ENCODE measurements around the gene EVA1B.

The EVA1B gene

DNA sequence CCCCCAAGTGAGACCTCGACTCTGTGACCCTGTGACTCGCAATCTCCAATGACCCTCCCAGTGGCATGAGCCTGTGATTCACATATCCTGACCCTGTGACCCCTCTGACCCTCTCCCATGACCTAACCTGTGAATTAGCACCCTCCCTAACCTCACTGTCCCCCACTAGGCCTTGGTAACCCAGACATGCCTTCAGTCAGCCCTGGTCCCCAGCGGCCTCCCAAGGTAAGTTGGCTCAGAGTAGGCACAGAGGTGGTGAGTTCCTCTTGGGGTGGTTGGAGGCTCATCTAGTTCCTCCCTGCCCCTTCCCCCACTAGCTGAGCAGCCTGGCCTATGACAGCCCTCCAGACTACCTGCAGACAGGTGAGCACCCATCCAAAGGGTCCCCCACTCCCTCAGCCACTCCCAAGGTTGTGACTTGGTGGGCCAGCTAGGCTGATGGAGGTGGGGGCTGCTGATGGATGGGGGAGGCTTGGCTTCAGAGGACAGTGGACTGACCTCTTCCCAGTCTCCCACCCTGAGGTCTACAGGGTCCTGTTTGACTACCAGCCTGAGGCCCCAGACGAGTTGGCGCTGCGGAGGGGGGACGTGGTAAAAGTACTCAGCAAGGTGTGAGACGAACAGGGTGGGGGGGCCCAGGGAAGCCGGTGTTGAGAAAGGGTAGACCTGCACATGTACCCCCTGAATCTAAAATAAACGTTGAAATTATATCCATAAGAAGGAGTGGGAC is 15.7 kb downstream of the EVA1B start:
- DNase-seq: no peak

DNA sequence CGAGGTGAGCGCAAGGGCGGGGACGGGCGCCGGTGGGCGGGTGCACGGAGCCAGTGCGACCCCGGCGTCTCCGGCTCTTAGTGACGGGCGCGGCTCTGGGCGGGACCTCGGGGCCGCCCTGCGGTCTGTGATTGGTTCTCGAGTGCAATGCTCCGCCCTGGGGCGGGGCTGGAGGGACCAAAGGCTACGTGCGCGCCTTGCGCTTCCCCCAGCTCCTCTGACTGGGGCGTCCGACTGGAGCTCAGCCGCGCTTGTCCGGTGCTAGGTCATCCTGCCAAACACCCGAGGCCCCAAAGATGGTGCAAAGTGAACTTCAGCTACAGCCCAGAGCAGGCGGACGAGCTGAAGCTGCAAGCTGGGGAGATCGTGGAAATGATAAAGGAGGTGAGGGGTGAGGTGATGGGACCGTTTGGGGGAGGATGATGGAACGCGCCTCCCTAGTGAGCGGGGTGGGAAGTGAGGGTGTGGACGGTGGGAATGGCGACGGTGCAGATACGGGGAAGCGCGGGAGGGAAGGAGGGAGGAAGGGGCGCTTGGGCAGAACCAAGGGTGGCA is 16.5 kb downstream of the EVA1B start:
- peak; percentile 91 for DNase-seq

DNA sequence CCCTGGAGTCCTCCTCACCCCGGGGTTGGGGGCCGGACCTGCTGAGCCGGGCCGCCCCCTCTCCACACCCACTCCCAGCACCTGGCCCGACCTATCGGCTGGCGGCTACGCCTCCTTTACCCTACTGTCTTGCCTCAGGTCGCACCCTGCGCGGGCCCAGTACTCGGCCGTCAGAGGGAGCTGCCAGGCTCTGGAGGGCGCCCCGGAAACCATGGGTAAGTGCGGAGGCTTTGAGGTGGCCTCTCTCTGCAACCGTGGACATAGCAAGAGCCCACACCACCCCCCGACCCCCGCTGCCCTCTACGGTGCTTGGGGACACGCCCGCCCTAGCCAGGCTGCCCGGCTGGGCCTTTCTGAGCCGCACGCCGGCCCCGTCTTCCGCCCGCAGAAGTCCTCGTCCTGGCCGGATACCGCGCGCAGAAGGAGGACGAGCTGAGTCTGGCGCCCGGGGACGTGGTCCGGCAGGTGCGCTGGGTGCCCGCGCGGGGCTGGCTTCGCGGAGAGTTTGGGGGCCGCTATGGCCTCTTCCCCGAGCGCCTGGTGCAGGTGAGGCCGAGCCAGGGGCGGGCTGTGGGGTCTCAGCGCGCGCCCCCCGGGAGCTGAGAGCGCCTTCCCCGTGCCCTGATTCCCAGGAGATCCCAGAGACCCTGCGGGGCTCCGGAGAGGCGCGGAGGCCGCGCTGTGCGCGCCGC is 17.1 kb downstream of the EVA1B start, which contains the start of gene SH3D21:
SH3D21 (plus strand) TSS at position 159 of the 692 bp plus-strand sequence; CDS start at position 212, 53 bp downstream.
- peak; percentile 59 for DNase-seq

DNA sequence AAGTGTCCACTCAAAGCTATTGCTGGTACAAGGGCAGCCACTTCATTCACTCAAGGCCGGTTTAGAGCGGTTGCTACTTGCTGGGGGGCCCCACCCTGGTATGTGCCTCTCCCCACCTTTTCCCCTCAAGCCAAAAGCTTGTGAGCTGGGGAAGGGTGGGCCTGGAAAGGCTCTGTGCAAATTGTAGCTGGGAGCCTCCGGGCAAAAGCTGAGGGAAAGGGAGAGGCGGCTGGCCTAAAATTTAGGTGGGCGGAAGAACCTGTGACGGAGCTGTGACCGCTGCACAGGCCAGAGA is 17.6 kb downstream of the EVA1B start:
- no peak for DNase-seq

DNA sequence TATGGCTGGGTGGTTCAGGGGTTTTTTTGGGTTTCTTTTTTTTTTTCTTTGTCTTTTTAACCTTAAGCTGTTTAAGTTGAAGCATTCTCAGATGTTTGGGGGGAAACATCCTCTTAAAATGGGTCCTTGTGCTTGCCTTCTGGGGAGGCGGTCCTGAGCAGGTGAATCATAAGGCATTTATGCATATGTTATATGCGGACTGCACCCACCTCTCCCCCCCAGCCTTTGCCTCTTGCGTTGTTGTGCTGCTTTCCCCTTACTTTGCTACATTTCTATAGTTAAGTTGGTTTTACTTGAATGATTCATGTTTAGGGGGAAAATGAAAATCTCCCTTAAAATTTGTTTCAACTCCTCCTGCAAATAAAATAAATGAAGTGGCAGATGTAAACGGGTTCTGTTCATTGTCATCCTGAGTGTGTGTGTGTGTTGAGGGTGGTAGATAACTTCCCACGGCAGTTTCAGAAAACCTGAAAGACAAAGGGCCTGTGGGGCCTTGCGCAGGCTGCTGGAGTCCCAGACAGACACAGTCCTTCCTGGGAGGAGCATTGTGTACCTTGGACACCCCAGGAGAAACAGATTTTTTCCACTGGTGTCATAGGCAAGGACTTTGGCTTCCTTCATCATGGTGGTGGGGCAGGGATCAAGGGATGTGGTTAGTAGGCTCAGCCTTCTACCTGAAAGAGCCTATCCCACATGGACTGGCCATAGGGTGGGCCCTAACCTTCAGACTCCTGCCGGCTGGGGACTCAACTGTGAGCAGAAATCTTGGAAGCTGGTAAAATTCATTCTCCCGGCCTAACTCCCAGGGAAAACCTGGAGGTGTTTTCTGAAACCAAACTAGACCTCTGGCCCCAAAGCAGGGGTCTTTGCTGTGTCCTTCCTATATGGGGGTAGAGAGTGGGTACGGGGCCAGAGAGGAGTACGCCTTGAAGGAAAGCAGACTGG is 18.2 kb downstream of the EVA1B start:
- no peak for DNase-seq

DNA sequence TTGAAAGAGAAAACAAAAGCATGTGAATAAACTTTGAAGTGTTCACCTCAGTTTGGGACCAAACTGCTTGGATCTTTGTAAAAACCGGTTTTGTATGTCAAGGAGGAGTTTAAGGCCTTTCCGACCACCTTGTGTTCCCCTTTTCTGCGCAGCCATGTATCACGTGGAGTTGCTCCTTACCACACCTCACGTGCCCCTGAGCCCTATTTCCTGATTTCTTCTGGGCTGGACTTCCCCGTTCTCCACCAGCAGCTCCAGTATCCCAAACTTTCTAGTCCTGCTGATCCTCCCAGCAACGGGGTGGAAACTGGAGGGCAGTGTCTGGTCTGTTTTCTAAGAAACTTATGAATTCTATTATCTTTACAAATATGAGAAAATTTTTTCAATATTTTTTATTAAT is 18.9 kb downstream of the EVA1B start:
- no peak for DNase-seq

DNA sequence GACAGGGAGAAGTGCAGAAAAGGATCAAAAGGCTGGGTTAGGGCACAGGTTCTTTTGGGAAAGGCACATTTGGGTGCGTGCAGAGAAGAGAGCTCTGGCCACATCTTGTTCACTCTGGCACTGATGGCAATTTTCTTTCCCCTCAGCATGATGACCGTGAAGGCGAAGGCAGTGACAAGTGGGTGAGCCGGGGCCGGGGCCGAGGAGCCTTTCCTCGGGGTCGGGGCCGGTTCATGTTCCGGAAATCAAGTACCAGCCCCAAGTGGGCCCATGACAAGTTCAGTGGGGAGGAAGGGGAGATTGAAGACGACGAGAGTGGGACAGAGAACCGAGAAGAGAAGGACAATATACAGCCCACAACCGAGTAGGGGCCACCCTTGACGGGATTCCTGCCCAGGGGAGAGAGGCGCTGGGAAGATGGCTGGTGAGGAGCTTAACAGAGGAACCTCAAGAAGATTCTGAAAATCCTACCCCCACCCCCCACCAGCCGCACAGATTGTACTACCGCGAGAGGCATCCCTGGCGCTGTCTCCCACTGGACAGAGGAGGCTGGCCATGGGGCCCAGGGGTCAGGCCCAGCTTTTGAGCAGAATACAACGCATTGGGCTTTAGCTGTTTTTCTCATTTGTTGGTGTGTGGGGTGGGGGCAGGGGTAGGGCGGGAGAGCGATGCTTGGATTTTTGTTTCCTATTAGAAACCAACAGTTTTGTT is 19.6 kb downstream of the EVA1B start:
- no peak for DNase-seq

DNA sequence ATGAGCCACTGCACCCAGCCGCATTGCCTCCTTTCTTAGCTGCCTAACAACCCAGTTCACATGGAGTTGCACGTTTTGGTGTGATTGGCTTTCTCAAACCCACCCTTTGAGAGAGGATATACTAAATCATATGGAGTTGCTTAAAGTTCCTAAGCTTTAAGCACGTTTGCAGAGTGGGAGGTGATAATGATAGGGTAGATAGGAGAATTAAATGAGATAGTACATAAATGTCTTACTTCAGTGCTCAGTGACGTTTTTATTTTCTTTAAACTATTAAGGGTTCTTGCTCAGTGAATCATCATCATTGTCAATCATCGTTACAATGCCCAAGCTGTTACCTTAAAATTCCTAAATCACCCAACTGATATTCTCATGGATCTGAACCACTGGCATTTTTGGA is 20.2 kb downstream of the EVA1B start:
- DNase-seq: no peak

DNA sequence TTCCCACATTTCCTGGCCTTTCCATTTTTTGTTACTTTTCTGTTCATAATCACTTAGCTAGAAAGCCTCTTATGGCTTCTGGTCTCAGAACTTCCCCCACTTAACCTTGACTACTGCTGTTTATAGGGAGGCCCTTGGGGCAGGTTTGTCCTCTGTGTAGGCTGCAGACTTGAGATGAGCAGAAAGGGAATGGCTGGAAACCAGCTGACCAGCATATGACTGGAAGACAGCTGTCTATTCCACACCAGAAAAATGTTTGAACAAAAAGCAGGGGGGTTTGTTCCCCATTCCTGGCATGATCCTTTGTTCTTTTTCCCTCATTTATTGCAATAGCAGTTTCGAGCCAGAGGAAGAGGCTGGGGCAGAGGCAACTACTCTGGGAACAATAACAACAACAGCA is 22.2 kb downstream of the EVA1B start:
- DNase-seq: no peak

DNA sequence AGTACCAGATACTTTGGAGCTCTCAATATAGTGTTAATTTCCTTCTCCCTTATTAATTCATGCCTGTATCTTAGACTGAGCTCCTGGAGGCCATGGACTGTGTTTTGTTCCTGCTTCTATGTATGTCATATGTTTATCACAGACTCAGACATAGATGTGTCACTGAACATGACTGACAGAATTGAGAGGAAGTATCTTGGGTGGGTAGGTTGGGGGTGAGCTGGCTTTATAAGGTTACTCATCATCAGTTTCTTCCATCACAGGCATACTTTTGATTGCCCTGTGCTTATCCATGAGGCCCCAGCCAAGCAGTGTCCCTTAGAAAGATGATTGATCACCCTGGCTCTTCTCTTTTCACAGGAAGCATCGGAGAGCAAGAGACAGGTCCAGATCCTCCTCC is 22.9 kb downstream of the EVA1B start:
- DNase-seq: no peak

DNA sequence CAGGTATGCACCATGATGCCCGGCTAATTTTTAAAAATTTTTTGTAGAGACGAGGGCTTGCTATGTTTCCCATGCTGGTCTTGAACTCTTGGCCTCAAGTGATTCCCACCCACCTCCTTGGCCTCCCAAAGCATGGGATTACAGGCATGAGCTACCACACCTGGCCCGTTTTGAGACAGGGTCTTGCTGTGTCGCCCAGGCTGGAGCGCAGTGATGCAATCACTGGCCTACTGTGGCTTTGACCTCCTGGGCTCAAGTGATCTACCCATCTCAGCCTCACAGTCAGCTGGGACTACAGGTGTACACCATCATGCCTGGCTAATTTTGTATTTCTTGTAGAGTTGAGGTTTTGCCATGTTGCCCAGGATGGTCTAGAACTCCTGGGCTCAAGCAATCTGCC is 24.8 kb downstream of the EVA1B start:
- DNase-seq: no peak

DNA sequence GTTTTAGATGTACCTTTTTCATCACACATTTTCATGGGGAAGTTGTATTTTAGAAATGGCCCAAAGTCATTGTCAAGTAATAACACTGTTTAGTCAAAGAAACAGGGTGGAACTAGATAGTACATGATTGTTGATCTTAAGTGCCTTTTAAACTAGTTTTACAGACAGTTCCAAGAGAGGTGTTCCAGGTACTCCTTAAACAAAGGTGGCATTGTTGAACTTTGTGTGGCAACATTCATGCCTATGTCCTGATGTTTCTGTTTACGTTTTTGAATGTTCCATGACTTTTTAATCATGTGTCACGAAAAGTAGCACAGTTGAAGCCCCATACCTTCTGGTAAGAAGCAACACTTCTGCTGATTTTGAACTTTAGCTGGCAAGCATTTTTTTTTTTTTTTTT is 26.4 kb downstream of the EVA1B start:
- DNase-seq: no peak

DNA sequence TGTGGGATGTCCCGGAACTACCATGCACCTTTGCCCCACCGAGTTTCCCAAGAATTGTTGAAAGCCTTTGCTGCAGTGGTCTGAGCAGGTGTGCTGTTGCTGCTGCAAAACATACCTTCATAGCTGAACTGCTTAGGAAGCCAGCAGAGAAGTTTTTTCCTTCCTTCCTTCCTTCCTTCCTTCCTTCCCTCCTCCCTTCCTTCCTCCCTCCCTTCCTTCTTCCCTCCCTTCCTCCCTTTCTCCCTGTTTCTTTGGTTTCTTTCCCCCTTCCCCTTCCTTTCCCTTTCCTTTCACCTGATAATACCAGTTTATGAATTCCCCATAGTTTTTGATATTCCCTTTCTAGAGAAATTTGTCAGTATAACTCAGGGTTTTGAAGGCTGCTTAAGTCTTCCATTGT is 28.1 kb downstream of the EVA1B start:
- no peak for DNase-seq

DNA sequence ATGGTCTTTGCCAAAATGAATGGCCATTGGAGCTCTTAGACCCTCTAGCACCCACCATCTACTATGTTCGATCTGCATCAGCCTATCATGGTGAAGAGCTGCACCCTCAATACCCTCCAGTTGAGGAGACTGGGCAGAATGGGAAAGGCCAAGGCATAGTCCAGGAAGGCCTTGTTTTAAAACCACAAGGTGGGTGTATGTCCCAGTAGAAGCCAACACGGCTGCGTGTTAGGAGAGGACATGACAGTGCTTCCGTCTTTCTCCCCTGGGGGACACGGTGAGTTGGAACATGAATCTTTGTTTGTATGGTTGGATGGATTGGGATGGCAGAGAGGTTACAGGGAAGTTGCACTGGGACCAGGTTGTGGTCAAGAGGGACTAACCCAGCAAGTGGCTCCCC is 35.9 kb downstream of the EVA1B start:
- no peak for DNase-seq

DNA sequence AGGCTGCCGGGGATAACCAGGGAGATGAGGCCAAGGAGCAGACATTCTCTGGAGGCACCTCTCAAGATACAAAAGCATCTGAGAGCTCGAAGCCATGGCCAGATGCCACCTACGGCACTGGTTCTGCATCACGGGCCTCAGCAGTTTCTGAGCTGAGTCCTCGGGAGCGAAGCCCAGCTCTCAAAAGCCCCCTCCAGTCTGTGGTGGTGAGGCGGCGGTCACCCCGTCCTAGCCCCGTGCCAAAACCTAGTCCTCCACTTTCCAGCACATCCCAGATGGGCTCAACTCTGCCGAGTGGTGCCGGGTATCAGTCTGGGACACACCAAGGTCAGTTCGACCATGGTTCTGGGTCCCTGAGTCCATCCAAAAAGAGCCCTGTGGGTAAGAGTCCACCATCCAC is 36.6 kb downstream of the EVA1B start:
- no peak for DNase-seq

DNA sequence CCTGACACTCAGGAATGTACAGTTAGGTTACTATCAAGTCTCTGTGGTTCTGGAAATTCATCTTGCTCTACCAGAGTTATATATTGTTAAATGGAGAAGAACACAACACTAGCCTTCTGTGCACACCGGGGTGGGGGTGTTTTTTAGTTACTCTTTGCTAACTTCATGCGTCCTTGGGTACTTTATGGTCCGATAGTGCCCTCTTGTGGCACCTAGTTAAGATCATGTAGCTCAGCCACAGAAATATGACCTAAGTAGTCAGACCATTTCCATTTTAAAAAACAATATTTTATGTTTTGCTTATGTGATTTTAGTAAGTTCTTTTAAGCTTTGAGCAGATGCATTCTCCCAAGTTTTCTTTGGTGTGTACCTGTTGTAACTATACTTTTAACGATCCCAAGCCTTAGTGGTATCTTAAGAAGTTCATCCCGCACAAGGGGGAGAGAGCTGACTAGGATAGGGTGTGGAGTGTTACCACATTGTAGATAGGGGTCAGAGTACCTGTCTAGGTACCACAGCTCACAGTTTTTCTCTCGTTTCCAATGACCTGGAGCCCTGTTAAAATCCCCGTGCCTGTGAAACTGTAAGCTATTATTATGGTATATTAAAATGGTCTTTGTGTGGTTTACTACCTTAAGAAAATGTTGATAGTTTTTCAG is 37.9 kb downstream of the EVA1B start:
- peak; percentile 78 for DNase-seq

DNA sequence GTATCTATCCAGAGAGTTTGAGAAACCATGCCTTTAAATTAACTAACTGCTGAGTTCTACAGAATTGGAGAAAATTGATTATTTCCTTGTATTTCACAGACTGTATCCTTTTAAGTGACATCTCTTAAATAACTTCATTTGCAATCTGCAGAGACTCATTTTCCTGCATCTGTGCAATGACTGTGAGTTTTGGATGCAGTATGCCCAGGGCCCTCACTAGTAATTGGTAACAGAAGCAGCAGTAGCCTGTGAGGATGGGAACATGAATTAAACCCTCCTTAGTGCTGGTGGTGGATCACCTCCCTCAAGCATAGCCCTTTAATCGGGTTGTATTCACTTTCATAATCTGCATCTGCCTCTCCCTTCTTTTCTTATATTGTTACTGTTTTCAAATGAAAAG is 38.9 kb downstream of the EVA1B start:
- no peak for DNase-seq

DNA sequence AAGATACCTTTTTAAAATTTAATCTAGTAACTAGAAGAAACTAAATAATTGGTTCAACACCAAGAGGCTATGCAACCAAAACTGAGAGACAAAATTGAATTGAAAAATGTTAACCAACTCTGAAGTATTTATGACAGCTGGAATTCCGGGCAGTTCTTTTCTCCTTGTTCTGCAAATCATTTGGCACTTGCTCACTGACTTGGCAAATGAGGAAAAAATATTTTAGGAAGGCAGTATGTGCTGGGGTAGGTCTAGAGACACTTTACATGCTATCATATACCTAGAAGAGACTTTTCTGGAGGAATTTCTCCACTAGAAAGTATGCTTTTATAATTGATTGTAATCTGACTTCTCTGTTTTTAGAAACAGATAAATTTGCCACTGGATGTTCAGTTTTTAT is 39.4 kb downstream of the EVA1B start:
- no peak for DNase-seq

DNA sequence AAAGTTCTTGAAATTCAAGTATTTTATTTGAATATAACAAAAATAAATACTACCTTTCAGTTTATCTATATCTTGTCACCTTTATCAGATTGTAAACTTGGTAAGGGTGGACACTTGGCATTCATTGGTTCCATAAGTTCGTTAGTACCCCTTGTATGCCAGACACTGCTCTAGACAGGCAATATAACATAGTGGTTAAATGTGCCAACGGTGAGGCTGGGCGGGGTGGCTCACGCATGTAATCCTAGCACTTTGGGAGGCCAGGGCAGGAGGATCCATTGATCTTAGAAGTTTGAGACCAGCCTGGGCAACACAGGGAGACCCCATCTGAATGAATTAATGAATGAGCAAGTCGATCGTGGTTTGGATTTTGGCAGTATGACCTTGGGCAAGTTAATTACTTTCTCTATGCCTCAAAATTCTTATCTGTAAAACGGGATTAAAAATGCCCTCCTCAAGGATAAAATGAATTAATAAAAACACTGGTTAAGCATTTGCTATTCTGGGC is 43.6 kb downstream of the EVA1B start:
- no peak for DNase-seq

DNA sequence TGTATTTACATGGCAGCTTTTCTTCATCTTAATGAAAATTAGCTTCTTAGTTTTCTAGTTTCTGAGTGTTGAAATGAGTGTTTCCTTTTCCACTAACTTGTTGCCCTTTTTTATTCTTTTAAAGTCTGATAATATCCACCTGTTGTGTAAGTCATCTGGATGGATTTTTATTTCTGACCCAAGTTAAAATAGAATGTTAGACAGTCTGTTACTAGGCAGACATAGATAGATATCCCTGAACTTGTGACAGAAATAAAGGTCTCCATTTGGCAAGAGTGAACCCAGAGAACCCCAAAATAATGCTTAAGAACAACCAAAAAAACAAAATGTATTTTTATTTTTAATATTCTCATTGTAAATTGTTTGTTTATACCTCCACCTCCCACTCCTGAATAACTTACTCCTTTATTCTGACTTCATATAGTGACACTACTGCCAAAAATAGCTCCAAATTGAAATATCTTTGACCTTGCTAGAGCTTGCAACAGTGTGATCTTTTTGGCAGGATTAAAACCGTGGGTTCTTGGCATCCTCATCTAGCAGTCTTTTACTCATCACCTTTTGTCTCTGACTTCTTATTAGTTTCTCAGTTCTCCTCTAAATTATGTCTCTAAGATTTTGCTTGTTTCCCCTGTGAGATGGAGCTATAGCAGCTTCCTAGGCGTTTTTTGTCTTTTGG is 44.2 kb downstream of the EVA1B start:
- DNase-seq: no peak

DNA sequence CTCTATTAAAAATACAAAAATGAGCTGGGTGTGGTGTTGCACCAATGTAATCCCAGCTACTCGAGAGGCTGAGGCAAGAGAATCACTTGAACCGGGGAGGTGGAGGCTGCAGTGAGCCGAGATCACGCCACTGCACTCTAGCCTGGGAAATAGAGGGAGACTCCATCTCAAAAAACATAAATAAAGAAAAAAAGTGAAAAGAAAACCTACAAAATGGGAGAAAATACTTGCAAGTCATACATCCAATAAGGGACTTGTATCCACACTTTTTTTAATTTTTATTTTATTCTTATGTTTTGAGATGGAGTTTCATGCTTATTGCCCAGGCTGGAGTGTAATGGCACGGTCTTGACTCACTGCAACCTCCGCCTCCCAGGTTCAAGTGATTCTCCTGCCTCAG is 46.8 kb downstream of the EVA1B start:
- no peak for DNase-seq
